Measurements from ENCODE around the gene SH2D1B. TPM values are rescaled to one million over a fixed set of nuclear protein-coding genes. Genes with fewer than 3 reads are reported as not detected.

The SH2D1B gene
- total and polyA plus RNA-seq, 9 of the 15 experiments (the other 6 are each of a cell fraction or from before 2014, with no cell fraction given): 5.6 to 19.6 (median 9.7) TPM

DNA sequence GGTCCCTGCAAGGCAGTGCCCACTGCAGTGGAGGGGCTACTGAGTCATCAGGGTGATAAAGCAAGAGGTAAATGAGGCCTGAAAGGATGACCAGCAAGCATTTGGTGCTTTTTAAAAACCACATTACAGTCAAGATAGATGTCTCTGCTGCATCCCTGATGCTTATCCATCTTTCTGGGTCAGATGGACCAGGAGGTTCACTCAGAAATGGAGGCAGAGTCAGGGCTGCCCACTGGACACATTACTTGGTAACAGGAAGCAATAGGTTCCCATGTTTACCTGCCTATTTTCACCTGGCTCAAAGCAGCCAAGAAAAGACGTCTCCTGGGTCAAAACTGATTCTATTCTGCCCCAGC is 38.9 kb downstream of the SH2D1B start:
- H4K20me1 ChIP-seq (replicated peaks; ENCODE audit: control insufficient read depth, insufficient read depth, low read length): no peaks in the 10 kb centered on the region
- no peak overlapping the region for H3K4me3 ChIP-seq
- H2AFZ ChIP-seq (ENCODE audit: low read depth, low read length): no peak overlapping the region
- no peak for DNase-seq (ENCODE audit: extremely low read depth in 1 of 4, low spot score in 3 of 4)
- no peak overlapping the region for H3K27ac ChIP-seq (ENCODE audit: extremely low read depth, low read depth, low read length)
- no peak overlapping the region for H3K9ac ChIP-seq (ENCODE audit: insufficient read depth in 1 of 2, low read depth in 2 of 2, low read length in 2 of 2)
- intact Hi-C loops (cut with micrococcal nuclease): loop anchor here (2.0 to 5.0 kb wide), 2 partner anchors 14 to 316 kb away; no protein-coding TSS in a partner anchor
- no peaks in the 10 kb centered on the region for H3K79me2 ChIP-seq (ENCODE audit: control insufficient read depth, insufficient read depth, low read length)
- H3K4me2 ChIP-seq (ENCODE audit: insufficient read depth, low read length): no peak overlapping the region
- WGBS (ENCODE audit: insufficient coverage, low coverage, missing lambda C conversion rate): 23% methylated on average over 1 of the region's 1 CpG
- H3K27me3 ChIP-seq (ENCODE audit: control insufficient read depth in 2 of 2, insufficient read depth in 2 of 2, low read length in 2 of 2): no peaks in the 10 kb centered on the region
- H3K36me3 ChIP-seq (ENCODE audit: control insufficient read depth, insufficient read depth, low read length): no peaks in the 10 kb centered on the region
- FAIRE-seq: no peak
- POLR2A ChIA-PET: no interaction called here
- no peaks in the 10 kb centered on the region for H3K9me1 ChIP-seq (ENCODE audit: control insufficient read depth, insufficient read depth, low read length)
- CTCF ChIA-PET (ENCODE audit: low intra/inter-chr PET ratio): no interaction called here
- in situ Hi-C loops (cut with MboI): no loop called here
- no peak for ATAC-seq
- no peaks in the 10 kb centered on the region for H3K9me3 ChIP-seq (replicated peaks; ENCODE audit: control insufficient read depth, insufficient read depth, low read depth, low read length)
- H3K4me1 ChIP-seq (replicated peaks in 1 of 2; ENCODE audit: control insufficient read depth in 2 of 2, insufficient read depth in 2 of 2, low read length in 2 of 2): peaks cover 18 to 43% of the 10 kb centered on the region in 2 experiments
- no TSS peak for BruUV-seq (replicated peaks)
- TF ChIP-seq CTBP1 (IDR thresholded peaks at IDR 0.05; ENCODE audit: borderline replicate concordance): peak; percentile 93; the same call in 1 of the 2 replicates
- 0 out of 2 replicates have a peak, but pooled peaks have one; percentile 0 for TF ChIP-seq ZNF263 (CRISPR knock-in tag; IDR thresholded peaks at IDR 0.05; ENCODE audit: borderline replicate concordance)
- TF ChIP-seq FOXA3 (CRISPR knock-in tag; conservative IDR thresholded peaks at IDR 0.05 in 1 of 2, IDR thresholded peaks at IDR 0.05 in 1 of 2): 0 out of 4 replicates have a peak, but pooled peaks of 1 of the 2 experiments have one; percentile 1
- TF ChIP-seq, protein P1, sequence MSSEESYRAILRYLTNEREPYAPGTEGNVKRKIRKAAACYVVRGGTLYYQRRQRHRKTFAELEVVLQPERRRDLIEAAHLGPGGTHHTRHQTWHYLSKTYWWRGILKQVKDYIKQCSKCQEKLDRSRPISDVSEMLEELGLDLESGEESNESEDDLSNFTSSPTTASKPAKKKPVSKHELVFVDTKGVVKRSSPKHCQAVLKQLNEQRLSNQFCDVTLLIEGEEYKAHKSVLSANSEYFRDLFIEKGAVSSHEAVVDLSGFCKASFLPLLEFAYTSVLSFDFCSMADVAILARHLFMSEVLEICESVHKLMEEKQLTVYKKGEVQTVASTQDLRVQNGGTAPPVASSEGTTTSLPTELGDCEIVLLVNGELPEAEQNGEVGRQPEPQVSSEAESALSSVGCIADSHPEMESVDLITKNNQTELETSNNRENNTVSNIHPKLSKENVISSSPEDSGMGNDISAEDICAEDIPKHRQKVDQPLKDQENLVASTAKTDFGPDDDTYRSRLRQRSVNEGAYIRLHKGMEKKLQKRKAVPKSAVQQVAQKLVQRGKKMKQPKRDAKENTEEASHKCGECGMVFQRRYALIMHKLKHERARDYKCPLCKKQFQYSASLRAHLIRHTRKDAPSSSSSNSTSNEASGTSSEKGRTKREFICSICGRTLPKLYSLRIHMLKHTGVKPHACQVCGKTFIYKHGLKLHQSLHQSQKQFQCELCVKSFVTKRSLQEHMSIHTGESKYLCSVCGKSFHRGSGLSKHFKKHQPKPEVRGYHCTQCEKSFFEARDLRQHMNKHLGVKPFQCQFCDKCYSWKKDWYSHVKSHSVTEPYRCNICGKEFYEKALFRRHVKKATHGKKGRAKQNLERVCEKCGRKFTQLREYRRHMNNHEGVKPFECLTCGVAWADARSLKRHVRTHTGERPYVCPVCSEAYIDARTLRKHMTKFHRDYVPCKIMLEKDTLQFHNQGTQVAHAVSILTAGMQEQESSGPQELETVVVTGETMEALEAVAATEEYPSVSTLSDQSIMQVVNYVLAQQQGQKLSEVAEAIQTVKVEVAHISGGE (CRISPR knock-in tag; IDR thresholded peaks at IDR 0.05): no peak
- TF ChIP-seq, protein P2, sequence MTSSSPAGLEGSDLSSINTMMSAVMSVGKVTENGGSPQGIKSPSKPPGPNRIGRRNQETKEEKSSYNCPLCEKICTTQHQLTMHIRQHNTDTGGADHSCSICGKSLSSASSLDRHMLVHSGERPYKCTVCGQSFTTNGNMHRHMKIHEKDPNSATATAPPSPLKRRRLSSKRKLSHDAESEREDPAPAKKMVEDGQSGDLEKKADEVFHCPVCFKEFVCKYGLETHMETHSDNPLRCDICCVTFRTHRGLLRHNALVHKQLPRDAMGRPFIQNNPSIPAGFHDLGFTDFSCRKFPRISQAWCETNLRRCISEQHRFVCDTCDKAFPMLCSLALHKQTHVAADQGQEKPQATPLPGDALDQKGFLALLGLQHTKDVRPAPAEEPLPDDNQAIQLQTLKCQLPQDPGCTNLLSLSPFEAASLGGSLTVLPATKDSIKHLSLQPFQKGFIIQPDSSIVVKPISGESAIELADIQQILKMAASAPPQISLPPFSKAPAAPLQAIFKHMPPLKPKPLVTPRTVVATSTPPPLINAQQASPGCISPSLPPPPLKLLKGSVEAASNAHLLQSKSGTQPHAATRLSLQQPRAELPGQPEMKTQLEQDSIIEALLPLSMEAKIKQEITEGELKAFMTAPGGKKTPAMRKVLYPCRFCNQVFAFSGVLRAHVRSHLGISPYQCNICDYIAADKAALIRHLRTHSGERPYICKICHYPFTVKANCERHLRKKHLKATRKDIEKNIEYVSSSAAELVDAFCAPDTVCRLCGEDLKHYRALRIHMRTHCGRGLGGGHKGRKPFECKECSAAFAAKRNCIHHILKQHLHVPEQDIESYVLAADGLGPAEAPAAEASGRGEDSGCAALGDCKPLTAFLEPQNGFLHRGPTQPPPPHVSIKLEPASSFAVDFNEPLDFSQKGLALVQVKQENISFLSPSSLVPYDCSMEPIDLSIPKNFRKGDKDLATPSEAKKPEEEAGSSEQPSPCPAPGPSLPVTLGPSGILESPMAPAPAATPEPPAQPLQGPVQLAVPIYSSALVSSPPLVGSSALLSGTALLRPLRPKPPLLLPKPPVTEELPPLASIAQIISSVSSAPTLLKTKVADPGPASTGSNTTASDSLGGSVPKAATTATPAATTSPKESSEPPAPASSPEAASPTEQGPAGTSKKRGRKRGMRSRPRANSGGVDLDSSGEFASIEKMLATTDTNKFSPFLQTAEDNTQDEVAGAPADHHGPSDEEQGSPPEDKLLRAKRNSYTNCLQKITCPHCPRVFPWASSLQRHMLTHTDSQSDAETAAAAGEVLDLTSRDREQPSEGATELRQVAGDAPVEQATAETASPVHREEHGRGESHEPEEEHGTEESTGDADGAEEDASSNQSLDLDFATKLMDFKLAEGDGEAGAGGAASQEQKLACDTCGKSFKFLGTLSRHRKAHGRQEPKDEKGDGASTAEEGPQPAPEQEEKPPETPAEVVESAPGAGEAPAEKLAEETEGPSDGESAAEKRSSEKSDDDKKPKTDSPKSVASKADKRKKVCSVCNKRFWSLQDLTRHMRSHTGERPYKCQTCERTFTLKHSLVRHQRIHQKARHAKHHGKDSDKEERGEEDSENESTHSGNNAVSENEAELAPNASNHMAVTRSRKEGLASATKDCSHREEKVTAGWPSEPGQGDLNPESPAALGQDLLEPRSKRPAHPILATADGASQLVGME (CRISPR knock-in tag; IDR thresholded peaks at IDR 0.05): peak; percentile 11; the same call in 1 of the 2 replicates
- TF ChIP-seq, protein P3, sequence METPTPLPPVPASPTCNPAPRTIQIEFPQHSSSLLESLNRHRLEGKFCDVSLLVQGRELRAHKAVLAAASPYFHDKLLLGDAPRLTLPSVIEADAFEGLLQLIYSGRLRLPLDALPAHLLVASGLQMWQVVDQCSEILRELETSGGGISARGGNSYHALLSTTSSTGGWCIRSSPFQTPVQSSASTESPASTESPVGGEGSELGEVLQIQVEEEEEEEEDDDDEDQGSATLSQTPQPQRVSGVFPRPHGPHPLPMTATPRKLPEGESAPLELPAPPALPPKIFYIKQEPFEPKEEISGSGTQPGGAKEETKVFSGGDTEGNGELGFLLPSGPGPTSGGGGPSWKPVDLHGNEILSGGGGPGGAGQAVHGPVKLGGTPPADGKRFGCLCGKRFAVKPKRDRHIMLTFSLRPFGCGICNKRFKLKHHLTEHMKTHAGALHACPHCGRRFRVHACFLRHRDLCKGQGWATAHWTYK (CRISPR knock-in tag; IDR thresholded peaks at IDR 0.05): 0 out of 2 replicates have a peak, but pooled peaks have one; percentile 7
- TF ChIP-seq CBX3 (IDR thresholded peaks at IDR 0.05; ENCODE audit: borderline replicate concordance in 1 of 2, low read length in 2 of 2): peak in 1 of 2 experiments; percentile 1; a peak in 1 of 3 replicates
- 0 out of 2 replicates have a peak, but pooled peaks have one; percentile 46 for TF ChIP-seq FOXK1 (CRISPR knock-in tag; IDR thresholded peaks at IDR 0.05; ENCODE audit: borderline replicate concordance)
- no peak for TF ChIP-seq SMARCA4 (IDR thresholded peaks at IDR 0.05)
- TF ChIP-seq SMARCC2 (IDR thresholded peaks at IDR 0.05; ENCODE audit: low read depth): 0 out of 2 replicates have a peak, but pooled peaks have one; percentile 19
- TF ChIP-seq KDM1A (IDR thresholded peaks at IDR 0.05): peak; percentile 47 to 49; a peak in 2 of 4 replicates
